Panc1 (cell line): ENCODE measurements around the gene LIM2. TPM values are rescaled to one million over a fixed set of nuclear protein-coding genes. Genes with fewer than 3 reads are reported as not detected.

Experiments used
- ATAC-seq: fragments of 200-7000 bp; cut with Tn5 transposase; 2 replicates; pipeline ENCODE4 v1.9.1; 2020; ENCODE audit warnings: mild to moderate bottlenecking, moderate library complexity
- BruUV-seq: library from RNA; stranded (reverse); fragments of 400-500 nt; replicated peaks from 2 replicates; lab custom pipeline; 2021; lab: Mats Ljungman, UMichigan
- CTCF ChIA-PET: fragments of 300-600 bp; sonication (Branson Sonifier 250); formaldehyde crosslinking; loops from one replicate; lab custom pipeline; 2022; ENCODE audit warnings: antibody characterized with exemption; lab: Charles Lee
- POLR2A ChIA-PET: fragments of 300-600 bp; sonication (Branson Sonifier 250); formaldehyde crosslinking; loops from one replicate; lab custom pipeline; 2022; ENCODE audit warnings: antibody characterized with exemption; lab: Charles Lee
- DNase-seq: peaks from one replicate; pipeline ENCODE4 v3.0.0-alpha.2; 2010; ENCODE audit warnings: low read depth, low spot score
- H3K27ac ChIP-seq: 2 replicates; pipeline ENCODE4 v1.5.1; 2011; ENCODE audit warnings: mild to moderate bottlenecking, low read length, inconsistent platforms
- H3K27me3 ChIP-seq: fragments of 200-500 bp; sonication (Bioruptor generic); 2 replicates; pipeline ENCODE4 v1.6.0; 2014; ENCODE audit warnings: low read length, inconsistent platforms; ENCODE audit not compliant: control insufficient read depth, insufficient read depth
- H3K36me3 ChIP-seq: fragments of 200-500 bp; sonication (Bioruptor generic); 2 replicates; pipeline ENCODE4 v1.5.1; 2014; ENCODE audit warnings: inconsistent platforms, mild to moderate bottlenecking, low read length, moderate library complexity; ENCODE audit not compliant: control insufficient read depth, insufficient read depth
- H3K4me1 ChIP-seq: 2 replicates; pipeline ENCODE4 v1.5.1; 2011; ENCODE audit warnings: inconsistent platforms, mild to moderate bottlenecking, low read length, moderate library complexity; ENCODE audit not compliant: control insufficient read depth, insufficient read depth
- H3K4me3 ChIP-seq, 2 experiments: 2 replicates each; pipeline ENCODE4 v1.5.1; 2011 to 2012; ENCODE audit warnings: low read depth in 2 of 2, low read length in 2 of 2, mild to moderate bottlenecking in 2 of 2, inconsistent platforms in 1 of 2, moderate library complexity in 1 of 2
- H3K9me3 ChIP-seq: fragments of 200-500 bp; sonication (Bioruptor generic); 2 replicates; pipeline ENCODE4 v1.5.1; 2014; ENCODE audit warnings: low read depth, mild to moderate bottlenecking, inconsistent platforms, low read length, moderate library complexity; ENCODE audit not compliant: control insufficient read depth, insufficient read depth
- POLR2AphosphoS5 ChIP-seq: IDR thresholded peaks from 2 replicates; pipeline ENCODE4 v1.6.1; 2012; ENCODE audit warnings: mild to moderate bottlenecking, low read depth, low read length, moderate library complexity
- SIN3A ChIP-seq: IDR thresholded peaks from 2 replicates; pipeline ENCODE4 v1.6.1; 2012; ENCODE audit warnings: low read depth, mild to moderate bottlenecking, low read length, moderate library complexity, borderline replicate concordance; ENCODE audit not compliant: insufficient read depth
- TCF7L2 ChIP-seq: IDR thresholded peaks from 2 replicates; pipeline ENCODE4 v1.6.1; 2011; ENCODE audit warnings: mild to moderate bottlenecking, low read depth, low read length, inconsistent platforms
- in situ Hi-C: cut with HindIII; loops from 2 replicates; pipeline ENCODE4 v1.10.0; 2016; ENCODE audit warnings: low sequenced_read_pairs, low pct_unique_long_range_greater_than_20kb
- intact Hi-C: fragments of 100-400 bp; cut with micrococcal nuclease; formaldehyde crosslinking; loops from one replicate; pipeline ENCODE4 v1.10.0; 2022; ENCODE audit not compliant: unreplicated experiment
- total RNA-seq: library from RNA; stranded (reverse); gene quantifications from one replicate; pipeline ENCODE4 v1.2.1, GENCODE V29; 2021; ENCODE audit not compliant: unreplicated experiment
- TF ChIP-seq, protein P1 (sequence below), 2 experiments: IDR thresholded peaks; 2 replicates each; pipeline ENCODE4 v1.6.1; 2011 to 2012; ENCODE audit warnings: low read depth in 2 of 2, control low read depth in 1 of 2, low read length in 1 of 2, mild to moderate bottlenecking in 1 of 2, moderate library complexity in 1 of 2; ENCODE audit not compliant: insufficient read depth in 1 of 2
- TF ChIP-seq, protein P2 (sequence below): fragments of 450-650 bp; IDR thresholded peaks from 2 replicates; pipeline ENCODE4 v1.5.1; 2017; ENCODE audit warnings: mild to moderate bottlenecking

Gene LIM2
- total RNA-seq, 1 experiment from 2014 or later = not detected

DNA sequence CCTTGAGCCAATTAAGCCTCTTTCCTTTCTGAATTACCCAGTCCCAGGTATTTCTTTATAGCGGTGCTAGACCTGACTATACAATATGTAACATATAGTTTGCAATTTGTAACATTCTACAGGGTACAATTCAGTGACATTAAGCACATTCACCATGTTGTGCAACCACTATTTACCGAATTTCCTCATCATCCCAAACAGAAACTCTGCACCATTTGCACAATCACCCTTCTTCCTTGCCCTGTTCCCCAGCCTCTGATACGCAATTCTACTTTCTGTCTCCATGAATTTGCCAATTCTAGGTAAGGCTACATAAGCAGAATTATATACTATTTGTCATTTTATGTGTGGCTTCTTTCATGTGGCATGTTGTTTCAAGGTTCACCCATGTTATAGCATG lies 43.4 kb upstream of the LIM2 start:
- no peak overlapping the region for H3K4me3 ChIP-seq
- BruUV-seq = no TSS peak
- no peaks in the 10 kb centered on the region for H3K4me1 ChIP-seq
- H3K9me3 ChIP-seq = no peaks in the 10 kb centered on the region
- ChIA-PET CTCF (no interaction called here), POLR2A (no interaction called here)
- H3K27ac ChIP-seq = no peak overlapping the region
- TF ChIP-seq TCF7L2 = no peak
- TF ChIP-seq, protein P1, sequence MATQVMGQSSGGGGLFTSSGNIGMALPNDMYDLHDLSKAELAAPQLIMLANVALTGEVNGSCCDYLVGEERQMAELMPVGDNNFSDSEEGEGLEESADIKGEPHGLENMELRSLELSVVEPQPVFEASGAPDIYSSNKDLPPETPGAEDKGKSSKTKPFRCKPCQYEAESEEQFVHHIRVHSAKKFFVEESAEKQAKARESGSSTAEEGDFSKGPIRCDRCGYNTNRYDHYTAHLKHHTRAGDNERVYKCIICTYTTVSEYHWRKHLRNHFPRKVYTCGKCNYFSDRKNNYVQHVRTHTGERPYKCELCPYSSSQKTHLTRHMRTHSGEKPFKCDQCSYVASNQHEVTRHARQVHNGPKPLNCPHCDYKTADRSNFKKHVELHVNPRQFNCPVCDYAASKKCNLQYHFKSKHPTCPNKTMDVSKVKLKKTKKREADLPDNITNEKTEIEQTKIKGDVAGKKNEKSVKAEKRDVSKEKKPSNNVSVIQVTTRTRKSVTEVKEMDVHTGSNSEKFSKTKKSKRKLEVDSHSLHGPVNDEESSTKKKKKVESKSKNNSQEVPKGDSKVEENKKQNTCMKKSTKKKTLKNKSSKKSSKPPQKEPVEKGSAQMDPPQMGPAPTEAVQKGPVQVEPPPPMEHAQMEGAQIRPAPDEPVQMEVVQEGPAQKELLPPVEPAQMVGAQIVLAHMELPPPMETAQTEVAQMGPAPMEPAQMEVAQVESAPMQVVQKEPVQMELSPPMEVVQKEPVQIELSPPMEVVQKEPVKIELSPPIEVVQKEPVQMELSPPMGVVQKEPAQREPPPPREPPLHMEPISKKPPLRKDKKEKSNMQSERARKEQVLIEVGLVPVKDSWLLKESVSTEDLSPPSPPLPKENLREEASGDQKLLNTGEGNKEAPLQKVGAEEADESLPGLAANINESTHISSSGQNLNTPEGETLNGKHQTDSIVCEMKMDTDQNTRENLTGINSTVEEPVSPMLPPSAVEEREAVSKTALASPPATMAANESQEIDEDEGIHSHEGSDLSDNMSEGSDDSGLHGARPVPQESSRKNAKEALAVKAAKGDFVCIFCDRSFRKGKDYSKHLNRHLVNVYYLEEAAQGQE (IDR thresholded peaks at IDR 0.05; ENCODE audit: insufficient read depth in 1 of 2, low read depth in 2 of 2, low read length in 1 of 2) = no peak
- no peak for TF ChIP-seq SIN3A
- TF ChIP-seq, protein P2, sequence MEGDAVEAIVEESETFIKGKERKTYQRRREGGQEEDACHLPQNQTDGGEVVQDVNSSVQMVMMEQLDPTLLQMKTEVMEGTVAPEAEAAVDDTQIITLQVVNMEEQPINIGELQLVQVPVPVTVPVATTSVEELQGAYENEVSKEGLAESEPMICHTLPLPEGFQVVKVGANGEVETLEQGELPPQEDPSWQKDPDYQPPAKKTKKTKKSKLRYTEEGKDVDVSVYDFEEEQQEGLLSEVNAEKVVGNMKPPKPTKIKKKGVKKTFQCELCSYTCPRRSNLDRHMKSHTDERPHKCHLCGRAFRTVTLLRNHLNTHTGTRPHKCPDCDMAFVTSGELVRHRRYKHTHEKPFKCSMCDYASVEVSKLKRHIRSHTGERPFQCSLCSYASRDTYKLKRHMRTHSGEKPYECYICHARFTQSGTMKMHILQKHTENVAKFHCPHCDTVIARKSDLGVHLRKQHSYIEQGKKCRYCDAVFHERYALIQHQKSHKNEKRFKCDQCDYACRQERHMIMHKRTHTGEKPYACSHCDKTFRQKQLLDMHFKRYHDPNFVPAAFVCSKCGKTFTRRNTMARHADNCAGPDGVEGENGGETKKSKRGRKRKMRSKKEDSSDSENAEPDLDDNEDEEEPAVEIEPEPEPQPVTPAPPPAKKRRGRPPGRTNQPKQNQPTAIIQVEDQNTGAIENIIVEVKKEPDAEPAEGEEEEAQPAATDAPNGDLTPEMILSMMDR = no peak
- DNase-seq (no peak), ATAC-seq (no peak)
- intact Hi-C loops (no loop called here), in situ Hi-C loops (no loop called here)
- H3K27me3 ChIP-seq = no peaks in the 10 kb centered on the region; the same call in 1 of the 2 replicates
- H3K36me3 ChIP-seq = no peaks in the 10 kb centered on the region; the same call in 1 of the 2 replicates

DNA sequence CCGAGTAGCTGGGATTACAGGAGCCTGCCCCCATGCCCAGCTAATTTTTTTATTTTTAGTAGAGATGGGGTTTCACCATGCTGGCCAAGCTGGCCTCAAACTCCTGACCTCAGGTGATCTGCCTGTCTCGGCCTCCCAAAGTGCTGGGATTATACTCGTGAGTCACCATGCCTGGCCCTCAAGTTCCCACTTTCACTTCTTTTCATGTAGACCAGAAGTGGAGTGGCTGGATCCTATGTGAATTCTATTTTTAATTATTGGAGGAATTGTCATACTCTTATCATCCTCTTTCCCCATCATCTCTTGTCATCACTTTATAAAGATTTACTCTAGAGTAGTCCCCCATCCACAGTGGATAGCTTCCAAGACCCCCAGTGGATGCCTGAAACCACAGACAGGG lies 42.4 kb upstream of the LIM2 start:
- H3K36me3 ChIP-seq = no peaks in the 10 kb centered on the region; the same call in 1 of the 2 replicates
- H3K27ac ChIP-seq = no peak overlapping the region
- no peak for TF ChIP-seq TCF7L2
- no peak for TF ChIP-seq SIN3A
- TF ChIP-seq POLR2AphosphoS5 = no peak
- TF ChIP-seq, protein P2 = no peak
- TF ChIP-seq, protein P1 (IDR thresholded peaks at IDR 0.05; ENCODE audit: insufficient read depth in 1 of 2, low read depth in 2 of 2, low read length in 1 of 2) = no peak
- no peak for DNase-seq
- intact Hi-C loops (no loop called here), in situ Hi-C loops (no loop called here)
- no peaks in the 10 kb centered on the region for H3K4me1 ChIP-seq
- no peaks in the 10 kb centered on the region for H3K9me3 ChIP-seq
- BruUV-seq = no TSS peak
- ATAC-seq = no peak
- no peaks in the 10 kb centered on the region; the same call in 1 of the 2 replicates for H3K27me3 ChIP-seq
- no peak overlapping the region for H3K4me3 ChIP-seq
- POLR2A ChIA-PET = no interaction called here
- CTCF ChIA-PET = no interaction called here
